ENCODE data around the gene OR13C4.

Gene OR13C4

GRCh38 chr9:104494808-104495207 lies 32.2 kb downstream of the OR13C4 start:
- Histone ChIP-seq H3K27me3 (no peaks in the 10 kb centered on the region), H3K36me3 (no peaks in the 10 kb centered on the region), H3K4me1 (no peaks in the 10 kb centered on the region), H3K27ac (no peak overlapping the region), H3K9me3 (no peaks in the 10 kb centered on the region), H3K4me3 (no peak overlapping the region)
- intact Hi-C loops (cut with DNase I; ENCODE audit: low total_unique reads): no loop called here
- no peak for DNase-seq
- no peak for TF ChIP-seq CTCF (IDR thresholded peaks at IDR 0.05)

GRCh38 chr9:104485014-104485413 lies 42.0 kb downstream of the OR13C4 start:
- DNase-seq: no peak
- Histone ChIP-seq H3K27me3 (no peaks in the 10 kb centered on the region), H3K27ac (no peak overlapping the region), H3K9me3 (no peaks in the 10 kb centered on the region), H3K4me3 (no peak overlapping the region), H3K36me3 (no peaks in the 10 kb centered on the region), H3K4me1 (no peaks in the 10 kb centered on the region)
- no peak for TF ChIP-seq CTCF (IDR thresholded peaks at IDR 0.05)
- intact Hi-C loops (cut with DNase I; ENCODE audit: low total_unique reads): loop anchor here (5.0 kb wide), 1 partner anchor 703 kb away; no protein-coding TSS in a partner anchor

GRCh38 chr9:104482921-104483570 lies 44.0 kb downstream of the OR13C4 start:
- Histone ChIP-seq H3K9me3 (no peaks in the 10 kb centered on the region), H3K27ac (no peak overlapping the region), H3K4me3 (no peak overlapping the region), H3K36me3 (no peaks in the 10 kb centered on the region), H3K4me1 (no peaks in the 10 kb centered on the region), H3K27me3 (no peaks in the 10 kb centered on the region)
- TF ChIP-seq CTCF (IDR thresholded peaks at IDR 0.05): no peak
- intact Hi-C loops (cut with DNase I; ENCODE audit: low total_unique reads): no loop called here
- DNase-seq: no peak
